Cardiac muscle cell (in vitro differentiated cells and primary cell): Measurements from ENCODE around the gene DNAJA4. TPM values are rescaled to one million over a fixed set of nuclear protein-coding genes. Genes with fewer than 3 reads are reported as not detected.

Experiments
- DNase-seq, 2 donors: peaks; one replicate each; pipeline versions ENCODE4 v3.0.0 to v3.0.0-alpha.2; 2010 to 2017; ENCODE audit warnings: low read depth in 1 of 2, low spot score in 1 of 2
- H3K27ac ChIP-seq: fragments of 200-600 bp; sonication (generic); 2 replicates; pipeline ENCODE4 v1.5.1; 2016
- H3K27me3 ChIP-seq: fragments of 200-600 bp; sonication (generic); 2 replicates; pipeline ENCODE4 v1.6.0; 2016; ENCODE audit warnings: control low read depth
- H3K36me3 ChIP-seq: fragments of 200-600 bp; sonication (generic); 2 replicates; pipeline ENCODE4 v1.5.1; 2016; ENCODE audit warnings: control low read depth
- H3K4me1 ChIP-seq: fragments of 200-600 bp; sonication (generic); 2 replicates; pipeline ENCODE4 v1.8.1; 2017; ENCODE audit warnings: low read depth, mild to moderate bottlenecking, mixed run types
- H3K4me3 ChIP-seq: fragments of 200-600 bp; sonication (generic); 2 replicates; pipeline ENCODE4 v1.5.1; 2016; ENCODE audit warnings: mild to moderate bottlenecking
- H3K9me3 ChIP-seq: fragments of 200-600 bp; sonication (generic); 2 replicates; pipeline ENCODE4 v1.5.1; 2017; ENCODE audit warnings: low read depth, mild to moderate bottlenecking, control low read depth
- polyA plus RNA-seq: library from polyadenylated mRNA; unstranded; fragments of >200 nt; fragmentation: Nextera tagmentation; extraction: Ambion mirVana; gene quantifications from 2 replicates; pipeline ENCODE4 v1.2.1, GENCODE V29; 2016
- total RNA-seq: library from RNA; depleted of rRNA; stranded (reverse); fragments of >200 nt; gene quantifications from 2 replicates; pipeline ENCODE4 v1.2.3, GENCODE V29; 2016
- TF ChIP-seq, protein P1 (sequence below): IDR thresholded peaks from 2 replicates; pipeline ENCODE4 v1.5.1; 2012; ENCODE audit warnings: low read depth, mild to moderate bottlenecking, low read length

The DNAJA4 gene
- total and polyA plus RNA-seq, 2 experiments from 2014 or later, result 3.2 to 3.4 TPM

DNA sequence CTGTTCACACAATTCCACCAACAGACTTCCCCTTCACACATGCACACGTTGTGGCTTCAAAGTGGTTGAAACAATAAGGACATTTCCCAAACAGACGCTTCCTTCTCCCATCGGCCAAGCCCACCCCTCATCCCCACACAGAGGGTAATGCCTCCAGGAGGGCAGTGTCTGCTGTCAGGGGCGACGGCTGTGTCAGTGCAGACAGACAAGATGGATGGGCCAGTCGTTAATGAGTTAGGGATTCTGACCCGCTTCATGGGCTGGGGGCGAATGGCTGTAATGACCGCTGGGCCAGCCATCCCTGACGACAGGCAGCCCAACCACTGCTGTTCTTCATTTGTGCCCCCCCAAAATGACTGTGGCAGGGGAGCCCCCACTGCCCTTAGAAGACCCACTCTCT, 55.2 kb downstream of the DNAJA4 start:
- no peak for DNase-seq
- Histone ChIP-seq H3K4me1 (no peaks in the 10 kb centered on the region), H3K27me3 (no peaks in the 10 kb centered on the region), H3K9me3 (no peaks in the 10 kb centered on the region), H3K4me3 (no peak overlapping the region), H3K36me3 (no peaks in the 10 kb centered on the region), H3K27ac (no peak overlapping the region)
- TF ChIP-seq, protein P1, sequence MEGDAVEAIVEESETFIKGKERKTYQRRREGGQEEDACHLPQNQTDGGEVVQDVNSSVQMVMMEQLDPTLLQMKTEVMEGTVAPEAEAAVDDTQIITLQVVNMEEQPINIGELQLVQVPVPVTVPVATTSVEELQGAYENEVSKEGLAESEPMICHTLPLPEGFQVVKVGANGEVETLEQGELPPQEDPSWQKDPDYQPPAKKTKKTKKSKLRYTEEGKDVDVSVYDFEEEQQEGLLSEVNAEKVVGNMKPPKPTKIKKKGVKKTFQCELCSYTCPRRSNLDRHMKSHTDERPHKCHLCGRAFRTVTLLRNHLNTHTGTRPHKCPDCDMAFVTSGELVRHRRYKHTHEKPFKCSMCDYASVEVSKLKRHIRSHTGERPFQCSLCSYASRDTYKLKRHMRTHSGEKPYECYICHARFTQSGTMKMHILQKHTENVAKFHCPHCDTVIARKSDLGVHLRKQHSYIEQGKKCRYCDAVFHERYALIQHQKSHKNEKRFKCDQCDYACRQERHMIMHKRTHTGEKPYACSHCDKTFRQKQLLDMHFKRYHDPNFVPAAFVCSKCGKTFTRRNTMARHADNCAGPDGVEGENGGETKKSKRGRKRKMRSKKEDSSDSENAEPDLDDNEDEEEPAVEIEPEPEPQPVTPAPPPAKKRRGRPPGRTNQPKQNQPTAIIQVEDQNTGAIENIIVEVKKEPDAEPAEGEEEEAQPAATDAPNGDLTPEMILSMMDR, result no peak

- no peak overlapping the region for H3K27ac ChIP-seq
- no peaks in the 10 kb centered on the region for H3K27me3 ChIP-seq
- no peaks in the 10 kb centered on the region for H3K9me3 ChIP-seq
- TF ChIP-seq, protein P1, result no peak
- H3K4me1 ChIP-seq, result no peaks in the 10 kb centered on the region
- no peak for DNase-seq
- no peaks in the 10 kb centered on the region for H3K36me3 ChIP-seq
- no peak overlapping the region for H3K4me3 ChIP-seq
Observed at GRCh38 chr15:78320183-78320582, 55.8 kb downstream of the DNAJA4 start.

DNA sequence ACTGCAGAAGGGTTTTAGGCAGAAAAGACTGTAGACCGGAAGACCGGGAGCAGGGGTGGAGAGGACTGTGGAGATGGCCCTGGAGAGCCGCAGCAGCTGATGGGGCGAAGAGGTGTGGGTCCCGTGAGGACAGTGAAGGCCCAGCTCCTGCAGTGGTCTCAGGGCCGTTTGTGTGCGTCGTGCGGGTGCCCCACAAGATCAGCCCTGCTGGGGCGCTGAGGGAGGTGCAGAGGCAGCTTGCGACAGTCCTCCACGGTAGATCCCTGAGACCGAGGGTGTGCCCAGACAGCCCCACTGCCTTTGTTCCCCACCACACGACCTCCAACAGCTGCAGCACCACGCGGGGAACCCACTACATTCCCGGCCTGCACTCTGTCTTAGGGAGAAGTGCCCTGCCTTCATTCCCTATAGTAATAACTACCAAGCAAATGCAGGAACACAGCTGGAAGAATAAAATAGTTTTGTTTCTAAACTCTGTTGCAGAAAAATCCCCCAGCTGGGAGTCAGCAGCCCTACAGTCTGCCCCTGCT, 56.7 kb downstream of the DNAJA4 start:
- Histone ChIP-seq H3K27me3 (no peaks in the 10 kb centered on the region), H3K9me3 (no peaks in the 10 kb centered on the region), H3K4me1 (no peaks in the 10 kb centered on the region), H3K4me3 (no peak overlapping the region), H3K27ac (no peak overlapping the region), H3K36me3 (no peaks in the 10 kb centered on the region)
- DNase-seq, result no peak
- TF ChIP-seq, protein P1, result no peak

DNA sequence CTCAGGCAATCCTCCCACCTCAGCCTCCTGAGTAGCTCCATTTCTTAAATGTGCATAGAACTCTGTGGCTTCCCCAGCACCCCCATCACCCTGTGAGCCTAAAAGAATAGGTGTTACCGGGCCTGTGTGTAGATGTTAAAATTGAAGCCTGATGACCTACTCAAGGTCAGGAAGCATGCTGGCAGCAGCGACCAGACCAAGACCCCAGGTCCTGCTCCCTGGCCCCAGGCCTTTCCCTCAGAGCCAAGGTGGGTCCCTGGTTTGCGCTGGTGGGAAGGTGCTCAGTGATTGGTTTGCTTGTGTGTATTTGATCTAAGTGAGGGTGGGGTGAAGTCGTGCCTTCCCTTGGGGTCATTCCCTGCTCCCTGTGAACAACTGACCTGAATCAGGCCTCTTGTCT, 57.4 kb downstream of the DNAJA4 start:
- no peak overlapping the region for H3K4me3 ChIP-seq
- H3K27ac ChIP-seq, result no peak overlapping the region
- H3K9me3 ChIP-seq, result no peaks in the 10 kb centered on the region
- DNase-seq, result no peak
- no peaks in the 10 kb centered on the region for H3K36me3 ChIP-seq
- H3K4me1 ChIP-seq, result no peaks in the 10 kb centered on the region
- TF ChIP-seq, protein P1, result no peak
- H3K27me3 ChIP-seq, result no peaks in the 10 kb centered on the region

- peak in 1 of 2 donors; percentile 67 for DNase-seq
- no peaks in the 10 kb centered on the region for H3K9me3 ChIP-seq
- no peak overlapping the region for H3K4me3 ChIP-seq
- H3K36me3 ChIP-seq, result no peaks in the 10 kb centered on the region
- H3K27ac ChIP-seq, result no peak overlapping the region
- H3K4me1 ChIP-seq, result no peaks in the 10 kb centered on the region
- H3K27me3 ChIP-seq, result no peaks in the 10 kb centered on the region
- TF ChIP-seq, protein P1, result no peak
Observed at GRCh38 chr15:78322243-78322642, 57.9 kb downstream of the DNAJA4 start.
